Esophagus muscularis mucosa (tissue), 4 donors: ENCODE data around the gene WT1. TPM values are rescaled to one million over a fixed set of nuclear protein-coding genes. Genes with fewer than 3 reads are reported as not detected.

Experiments
- DNase-seq: peaks from one replicate; pipeline ENCODE4 v3.0.0-alpha.2; 2017; ENCODE audit errors: extremely low spot score
- H3K27ac ChIP-seq, 4 donors: fragments of 200-600 bp; sonication (generic); replicated peaks in 1 of 4; 1 replicate in 3 of 4; 2 replicates in 1 of 4; pipeline ENCODE4 v1.5.1; 2016 to 2019; ENCODE audit warnings: mild to moderate bottlenecking in 1 of 4
- H3K27me3 ChIP-seq, 4 donors: fragments of 200-600 bp; sonication (generic); one replicate each; pipeline versions ENCODE4 v1.5.1 to v1.6.0; 2016 to 2019
- H3K36me3 ChIP-seq, 4 donors: fragments of 200-600 bp; sonication (generic); one replicate each; pipeline ENCODE4 v1.5.1; 2016 to 2019
- H3K4me1 ChIP-seq, 4 donors: fragments of 200-600 bp; sonication (generic); one replicate each; pipeline ENCODE4 v1.5.1; 2016 to 2019
- H3K4me3 ChIP-seq, 4 donors: fragments of 200-600 bp; sonication (generic); 1 replicate in 2 of 4; 2 replicates in 2 of 4; pipeline ENCODE4 v1.5.1; 2016 to 2019; ENCODE audit warnings: mild to moderate bottlenecking in 4 of 4, moderate library complexity in 1 of 4
- H3K9me3 ChIP-seq, 4 donors: fragments of 200-600 bp; sonication (generic); 1 replicate in 3 of 4; 2 replicates in 1 of 4; pipeline ENCODE4 v1.5.1; 2016 to 2019
- CTCF ChIP-seq, 3 experiments: fragments of 200-600 bp in 2 of 3; fragments of 450-650 bp in 1 of 3; sonication (generic) in 2 of 3; IDR thresholded peaks; one replicate each; pipeline ENCODE4 v1.5.1; 2017 to 2019; ENCODE audit warnings: antibody characterized with exemption in 3 of 3, mild to moderate bottlenecking in 2 of 3, moderate library complexity in 1 of 3
- EP300 ChIP-seq: sonication (generic); formaldehyde crosslinking; IDR thresholded peaks from one replicate; pipeline ENCODE4 v1.6.1; 2017; ENCODE audit warnings: antibody characterized with exemption
- POLR2A ChIP-seq: fragments of 450-650 bp; IDR thresholded peaks from one replicate; pipeline ENCODE4 v1.6.1; 2017; ENCODE audit warnings: antibody characterized with exemption, moderate library complexity, mild to moderate bottlenecking, low read depth
- POLR2AphosphoS5 ChIP-seq, 2 donors: sonication (generic); formaldehyde crosslinking; IDR thresholded peaks; one replicate each; pipeline ENCODE4 v1.6.1; 2017; ENCODE audit warnings: antibody characterized with exemption in 2 of 2
- WGBS: methylation state at CpG from one replicate; pipeline ENCODE4 v1.1.5; 2018; 5-methylcytosine and 5-hydroxymethylcytosine counted together
- intact Hi-C: fragments of 100-400 bp; cut with DNase I; formaldehyde crosslinking; loops from one replicate; pipeline ENCODE4 v1.15.1; 2023
- total RNA-seq, 4 donors: library from RNA; depleted of rRNA; stranded (reverse); fragments of >200 nt; gene quantifications; one replicate each; pipeline versions ENCODE4 v1.1.0 to v1.2.1, GENCODE V29; 2016

The WT1 gene
- total RNA-seq, 4 donors from 2014 or later, result 0.42 to 3.5 (median 3.1) TPM; not detected in 1

DNA sequence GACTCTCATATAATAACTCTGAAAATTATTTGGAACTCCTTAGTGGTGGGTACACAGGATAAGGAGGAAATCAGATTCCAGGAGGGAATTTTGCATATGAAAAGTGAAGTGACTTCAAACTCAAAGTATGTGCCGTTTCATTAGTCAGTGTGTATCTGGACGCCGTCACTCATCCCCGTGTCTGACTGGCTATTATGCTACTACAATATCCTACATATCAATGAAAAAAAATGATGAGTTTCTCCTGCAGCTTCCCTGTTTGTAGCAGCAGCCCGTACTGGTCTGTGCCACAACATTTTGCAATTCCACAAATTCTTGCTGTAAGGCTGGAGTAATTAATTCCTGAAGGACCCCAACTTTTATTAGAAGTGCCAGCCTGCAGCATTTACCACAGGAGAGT, 16.5 kb downstream of the WT1 start:
- DNase-seq, result no peak
- H3K4me1 ChIP-seq, result peaks cover 0 to 11% (median 0%) of the 10 kb centered on the region in 4 donors
- no peaks in the 10 kb centered on the region for H3K9me3 ChIP-seq
- peaks cover 0 to 8% (median 0%) of the 10 kb centered on the region in 4 donors for H3K36me3 ChIP-seq
- 24% methylated on average over 5 of the region's 5 CpGs for WGBS
- intact Hi-C loops, result no loop called here
- TF ChIP-seq CTCF (IDR thresholded peaks at IDR 0.05) (no peak), POLR2A (no peak), EP300 (no peak)
- peaks cover 0 to 67% (median 0%) of the 10 kb centered on the region in 4 donors for H3K27me3 ChIP-seq
- H3K4me3 ChIP-seq, result no peak overlapping the region
- H3K27ac ChIP-seq, result no peak overlapping the region

GRCh38 chr11:32417806-32418205, 17.5 kb downstream of the WT1 start:
- TF ChIP-seq EP300, result no peak
- no peak for TF ChIP-seq POLR2A
- no peak for TF ChIP-seq POLR2AphosphoS5 (IDR thresholded peaks at IDR 0.05)
- no peak for TF ChIP-seq CTCF (IDR thresholded peaks at IDR 0.05)
- Histone ChIP-seq H3K9me3 (no peaks in the 10 kb centered on the region), H3K4me1 (peaks cover 0 to 6% (median 0%) of the 10 kb centered on the region in 4 donors), H3K27ac (no peak overlapping the region), H3K36me3 (peaks cover 0 to 8% (median 0%) of the 10 kb centered on the region in 4 donors), H3K27me3 (peaks cover 0 to 62% (median 0%) of the 10 kb centered on the region in 4 donors), H3K4me3 (no peak overlapping the region)
- DNase-seq, result no peak
- intact Hi-C loops, result no loop called here
- WGBS, result 81% methylated on average over 3 of the region's 3 CpGs

GRCh38 chr11:32416301-32416700, 19.0 kb downstream of the WT1 start:
- peaks cover 0 to 8% (median 0%) of the 10 kb centered on the region in 4 donors for H3K36me3 ChIP-seq
- no peak for DNase-seq
- H3K4me3 ChIP-seq, result no peak overlapping the region
- no peak overlapping the region for H3K27ac ChIP-seq
- H3K27me3 ChIP-seq, result peaks cover 0 to 48% (median 0%) of the 10 kb centered on the region in 4 donors
- intact Hi-C loops, result no loop called here
- H3K4me1 ChIP-seq, result no peaks in the 10 kb centered on the region
- TF ChIP-seq POLR2A (no peak), EP300 (no peak), POLR2AphosphoS5 (IDR thresholded peaks at IDR 0.05) (no peak), CTCF (IDR thresholded peaks at IDR 0.05) (no peak)
- WGBS, result 80% methylated on average over 4 of the region's 4 CpGs
- H3K9me3 ChIP-seq, result no peaks in the 10 kb centered on the region

DNA sequence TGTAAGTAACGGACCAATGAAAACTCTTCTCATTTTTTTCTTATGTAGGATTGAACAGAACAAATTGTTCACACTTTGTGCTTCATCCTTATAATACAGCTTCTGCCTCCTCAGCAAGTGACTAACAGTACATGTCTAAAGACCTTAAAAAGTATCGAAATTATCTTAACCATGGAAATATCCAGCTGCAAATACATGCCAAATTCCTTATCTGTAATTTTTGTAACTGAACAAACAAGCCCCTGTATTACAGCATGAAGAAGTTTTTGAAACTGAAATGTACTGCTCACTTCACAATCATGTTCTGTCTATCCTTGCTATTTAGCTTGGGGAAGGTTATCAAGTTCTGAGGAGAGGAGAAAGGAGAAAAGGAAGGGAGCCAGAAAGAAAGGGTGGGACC, 20.4 kb downstream of the WT1 start:
- peaks cover 0 to 8% (median 0%) of the 10 kb centered on the region in 4 donors for H3K36me3 ChIP-seq
- TF ChIP-seq POLR2A, result no peak
- no peak for TF ChIP-seq EP300
- TF ChIP-seq POLR2AphosphoS5 (IDR thresholded peaks at IDR 0.05), result no peak
- no peak for TF ChIP-seq CTCF (IDR thresholded peaks at IDR 0.05)

GRCh38 chr11:32411942-32412615, 23.3 kb downstream of the WT1 start:
- no peak for DNase-seq
- H3K27ac ChIP-seq, result no peak overlapping the region
- no peaks in the 10 kb centered on the region for H3K9me3 ChIP-seq
- H3K36me3 ChIP-seq, result peaks cover 0 to 8% (median 0%) of the 10 kb centered on the region in 4 donors
- intact Hi-C loops, result no loop called here
- TF ChIP-seq POLR2AphosphoS5 (IDR thresholded peaks at IDR 0.05) (no peak), CTCF (IDR thresholded peaks at IDR 0.05) (no peak), POLR2A (no peak), EP300 (no peak)
- H3K4me1 ChIP-seq, result no peaks in the 10 kb centered on the region
- peaks cover 0 to 37% (median 0%) of the 10 kb centered on the region in 4 donors for H3K27me3 ChIP-seq
- H3K4me3 ChIP-seq, result no peak overlapping the region
- 48% methylated on average over 12 of the region's 12 CpGs for WGBS

More for the DNA sequence above, 20.4 kb downstream of the WT1 start:
- Histone ChIP-seq H3K27me3 (peaks cover 0 to 37% (median 0%) of the 10 kb centered on the region in 4 donors), H3K9me3 (no peaks in the 10 kb centered on the region), H3K4me3 (no peak overlapping the region), H3K4me1 (no peaks in the 10 kb centered on the region), H3K27ac (no peak overlapping the region)
- DNase-seq, result no peak
- WGBS, result 85% methylated on average over 2 of the region's 2 CpGs
- intact Hi-C loops, result no loop called here
